ENCODE data around the gene EIF2S3.

EIF2S3 gene

DNA sequence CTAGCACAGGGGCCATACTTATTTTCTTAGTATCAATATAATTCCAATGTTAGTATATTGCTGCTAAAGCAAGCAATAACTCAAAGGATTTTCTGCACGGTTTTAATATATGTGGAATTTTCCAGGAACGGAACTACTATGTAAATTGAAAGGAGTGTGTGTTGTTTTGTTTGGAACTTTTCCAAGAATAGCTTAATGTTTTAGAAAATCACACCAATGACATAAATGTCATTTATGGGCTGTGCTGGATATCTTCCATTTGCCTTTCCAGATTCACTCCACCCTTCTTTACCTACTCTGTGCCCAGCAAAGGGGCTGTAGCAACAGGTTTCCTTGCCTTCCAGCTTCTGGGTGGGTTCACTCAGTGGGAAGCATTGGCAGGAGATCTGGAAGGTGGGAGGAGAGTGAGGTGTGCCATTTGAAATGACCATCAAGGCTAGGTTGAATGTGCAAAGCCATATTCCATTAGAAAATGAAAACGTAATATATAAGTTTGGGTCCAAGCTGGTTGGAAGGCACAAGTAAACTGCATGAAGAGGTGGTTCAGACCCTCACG, 69.6 kb downstream of the EIF2S3 start:
- H3K4me3 ChIP-seq (ENCODE audit: low read depth, low read length), result no peak overlapping the region
- no peak for TF ChIP-seq CTCF (IDR thresholded peaks at IDR 0.05; ENCODE audit: low read depth, low read length)
- DNase-seq (ENCODE audit: low read depth, low spot score), result no peak
- in situ Hi-C loops (cut with HindIII; ENCODE audit: low sequenced_read_pairs), result no loop called here

- DNase-seq (ENCODE audit: low read depth, low spot score), result no peak
- no peak for TF ChIP-seq CTCF (IDR thresholded peaks at IDR 0.05; ENCODE audit: low read depth, low read length)
- in situ Hi-C loops (cut with HindIII; ENCODE audit: low sequenced_read_pairs), result no loop called here
- H3K4me3 ChIP-seq (ENCODE audit: low read depth, low read length), result no peak overlapping the region
Measured at GRCh38 chrX:24125028-24125612, 70.4 kb downstream of the EIF2S3 start.

Data from astrocyte of the spinal cord (primary cell).